IMR-90 (cell line): ENCODE data around the gene RPA3. TPM values are rescaled to one million over a fixed set of nuclear protein-coding genes. Genes with fewer than 3 reads are reported as not detected.

Experiments used
- ATAC-seq: fragments of 200-7000 bp; cut with Tn5 transposase; 2 replicates; pipeline ENCODE4 v1.9.1; 2020; ENCODE audit warnings: low read depth, mild to moderate bottlenecking, moderate library complexity
- BruUV-seq: library from RNA; stranded (reverse); fragments of 400-500 nt; replicated peaks from 2 replicates; lab custom pipeline; 2021; lab: Mats Ljungman, UMichigan
- CTCF ChIA-PET: fragments of 300-600 bp; formaldehyde crosslinking; extraction: SDS; loops from one replicate; lab custom pipeline; 2021; ENCODE audit warnings: antibody characterized with exemption; lab: Yijun Ruan, JAX
- POLR2A ChIA-PET: fragments of 300-600 bp; sonication (Branson Sonifier 250); formaldehyde crosslinking; loops from one replicate; lab custom pipeline; 2022; ENCODE audit warnings: antibody characterized with exemption; ENCODE audit not compliant: unreplicated experiment; lab: Charles Lee
- DNase-seq: peaks from one replicate; pipeline ENCODE4 v3.0.0; 2013
- H2AFZ ChIP-seq: replicated peaks from 2 replicates; pipeline ENCODE3; 2013; ENCODE audit warnings: low read length, mild to moderate bottlenecking; ENCODE audit not compliant: poor library complexity
- H2AK5ac ChIP-seq: 2 replicates; pipeline ENCODE4 v1.6.1; 2013; ENCODE audit warnings: low read depth, low read length, inconsistent platforms
- H2AK9ac ChIP-seq: replicated peaks from 2 replicates; pipeline ENCODE3; 2013; ENCODE audit warnings: mild to moderate bottlenecking, low read depth, low read length, moderate library complexity; ENCODE audit not compliant: poor library complexity
- H2BK120ac ChIP-seq: 2 replicates; pipeline ENCODE4 v1.6.1; 2013; ENCODE audit warnings: low read depth, low read length, inconsistent platforms
- H2BK15ac ChIP-seq: 3 replicates; pipeline ENCODE4 v1.6.1; 2013; ENCODE audit warnings: low read depth, low read length, inconsistent platforms
- H2BK20ac ChIP-seq: 2 replicates; pipeline ENCODE4 v1.6.1; 2013; ENCODE audit warnings: low read depth, mild to moderate bottlenecking, inconsistent platforms, low read length, moderate library complexity
- H2BK5ac ChIP-seq: 2 replicates; pipeline ENCODE4 v1.6.1; 2013; ENCODE audit warnings: mild to moderate bottlenecking, low read depth, low read length, inconsistent platforms; ENCODE audit not compliant: poor library complexity, severe bottlenecking
- H3K14ac ChIP-seq: replicated peaks from 2 replicates; pipeline ENCODE4 v1.6.1; 2013; ENCODE audit warnings: low read depth, low read length, inconsistent platforms
- H3K18ac ChIP-seq: 2 replicates; pipeline ENCODE4 v1.6.1; 2013; ENCODE audit warnings: low read depth, low read length, control low read depth
- H3K23ac ChIP-seq: 2 replicates; pipeline ENCODE4 v1.6.1; 2013; ENCODE audit warnings: low read depth, low read length, inconsistent platforms
- H3K27ac ChIP-seq: 2 replicates; pipeline ENCODE4 v1.5.1; 2013; ENCODE audit warnings: mild to moderate bottlenecking, control low read depth, low read length; ENCODE audit not compliant: insufficient read depth
- H3K27me3 ChIP-seq: 2 replicates; pipeline ENCODE4 v1.6.1; 2013; ENCODE audit warnings: low read length; ENCODE audit not compliant: control insufficient read depth, insufficient read depth
- H3K36me3 ChIP-seq: 2 replicates; pipeline ENCODE4 v1.6.1; 2013; ENCODE audit warnings: low read length, mixed read lengths; ENCODE audit not compliant: control insufficient read depth, insufficient read depth
- H3K4ac ChIP-seq: 2 replicates; pipeline ENCODE4 v1.6.1; 2013; ENCODE audit warnings: low read depth, low read length, inconsistent platforms
- H3K4me1 ChIP-seq: 2 replicates; pipeline ENCODE4 v1.6.1; 2013; ENCODE audit warnings: low read length, mixed read lengths; ENCODE audit not compliant: control insufficient read depth, insufficient read depth
- H3K4me2 ChIP-seq: 2 replicates; pipeline ENCODE4 v1.6.1; 2013; ENCODE audit warnings: low read depth, mild to moderate bottlenecking, control low read depth, low read length, moderate library complexity
- H3K4me3 ChIP-seq: 2 replicates; pipeline ENCODE4 v1.5.1; 2013; ENCODE audit warnings: low read depth, mild to moderate bottlenecking, control low read depth, low read length, moderate library complexity; ENCODE audit not compliant: insufficient read depth
- H3K56ac ChIP-seq: 2 replicates; pipeline ENCODE4 v1.6.1; 2013; ENCODE audit warnings: low read length, inconsistent platforms; ENCODE audit not compliant: insufficient read depth; ENCODE audit errors: extremely low read depth
- H3K79me1 ChIP-seq, 2 experiments: 2 replicates each; pipeline ENCODE4 v1.6.1; 2013; ENCODE audit warnings: low read length in 2 of 2, inconsistent platforms in 1 of 2, low read depth in 1 of 2
- H3K9ac ChIP-seq: 2 replicates; pipeline ENCODE4 v1.6.1; 2013; ENCODE audit warnings: low read depth, low read length, control low read depth
- H3K9me1 ChIP-seq: 2 replicates; pipeline ENCODE4 v1.6.1; 2013; ENCODE audit warnings: low read length, inconsistent platforms; ENCODE audit not compliant: insufficient read depth
- H3K9me3 ChIP-seq: 2 replicates; pipeline ENCODE4 v1.6.1; 2013; ENCODE audit warnings: low read length; ENCODE audit not compliant: control insufficient read depth, insufficient read depth
- H4K20me1 ChIP-seq: 2 replicates; pipeline ENCODE4 v1.6.1; 2013; ENCODE audit warnings: low read length, inconsistent platforms; ENCODE audit not compliant: insufficient read depth
- H4K5ac ChIP-seq: 2 replicates; pipeline ENCODE4 v1.6.1; 2013; ENCODE audit warnings: mild to moderate bottlenecking, low read depth, low read length, control low read depth
- H4K8ac ChIP-seq, 2 experiments: 2 replicates each; pipeline ENCODE4 v1.6.1; 2013; ENCODE audit warnings: low read depth in 2 of 2, low read length in 2 of 2, control low read depth in 1 of 2, inconsistent platforms in 1 of 2
- H4K91ac ChIP-seq: 2 replicates; pipeline ENCODE4 v1.6.1; 2013; ENCODE audit warnings: low read depth, low read length, inconsistent platforms; ENCODE audit not compliant: insufficient read depth
- BHLHE40 ChIP-seq: fragments of 150-350 bp; IDR thresholded peaks from 2 replicates; pipeline ENCODE4 v1.6.1; 2016; ENCODE audit warnings: mild to moderate bottlenecking, low read depth, low read length
- CEBPB ChIP-seq: IDR thresholded peaks from 2 replicates; pipeline ENCODE4 v1.6.1; 2012; ENCODE audit warnings: low read depth, low read length, improper control_type of control experiment
- CHD1 ChIP-seq: IDR thresholded peaks from 2 replicates; pipeline ENCODE4 v1.6.1; 2012; ENCODE audit warnings: low read depth, low read length, improper control_type of control experiment
- CTCF ChIP-seq: conservative IDR thresholded peaks from 2 replicates; pipeline ENCODE4 v1.5.1; 2012; ENCODE audit warnings: mild to moderate bottlenecking, low read depth, low read length, improper control_type of control experiment
- ELK1 ChIP-seq: fragments of 150-350 bp; IDR thresholded peaks from 2 replicates; pipeline ENCODE4 v1.6.1; 2016; ENCODE audit warnings: low read depth, mild to moderate bottlenecking, low read length, moderate library complexity, borderline replicate concordance
- FOS ChIP-seq: fragments of 150-350 bp; IDR thresholded peaks from 2 replicates; pipeline ENCODE4 v1.6.1; 2016; ENCODE audit warnings: low read depth, low read length
- MAFK ChIP-seq: IDR thresholded peaks from 2 replicates; pipeline ENCODE4 v1.6.1; 2012; ENCODE audit warnings: low read depth, low read length, improper control_type of control experiment
- MAZ ChIP-seq: IDR thresholded peaks from 2 replicates; pipeline ENCODE4 v1.6.1; 2012; ENCODE audit warnings: low read depth, mild to moderate bottlenecking, low read length, improper control_type of control experiment, moderate library complexity, borderline replicate concordance
- MXI1 ChIP-seq: IDR thresholded peaks from 2 replicates; pipeline ENCODE4 v1.6.1; 2012; ENCODE audit warnings: low read depth, mild to moderate bottlenecking, low read length, moderate library complexity, borderline replicate concordance
- NFE2L2 ChIP-seq: fragments of 150-350 bp; IDR thresholded peaks from 2 replicates; pipeline ENCODE4 v1.6.1; 2016; ENCODE audit warnings: low read depth, mild to moderate bottlenecking, low read length
- POLR2A ChIP-seq: IDR thresholded peaks from 2 replicates; pipeline ENCODE4 v1.6.1; 2012; ENCODE audit warnings: mild to moderate bottlenecking, low read depth, low read length
- RAD21 ChIP-seq: IDR thresholded peaks from 2 replicates; pipeline ENCODE4 v1.6.1; 2012; ENCODE audit warnings: low read length, improper control_type of control experiment
- RCOR1 ChIP-seq: IDR thresholded peaks from 2 replicates; pipeline ENCODE4 v1.6.1; 2012; ENCODE audit warnings: mild to moderate bottlenecking, low read length, improper control_type of control experiment; ENCODE audit not compliant: insufficient replicate concordance
- RFX5 ChIP-seq: IDR thresholded peaks from 2 replicates; pipeline ENCODE4 v1.8.0; 2012; ENCODE audit warnings: low read depth, mild to moderate bottlenecking, low read length, moderate library complexity
- SMC3 ChIP-seq: fragments of 150-350 bp; IDR thresholded peaks from 2 replicates; pipeline ENCODE4 v1.6.1; 2016; ENCODE audit warnings: low read depth, mild to moderate bottlenecking, antibody characterized with exemption, low read length, moderate library complexity
- USF2 ChIP-seq: fragments of 150-350 bp; IDR thresholded peaks from 2 replicates; pipeline ENCODE4 v1.6.1; 2017; ENCODE audit warnings: mild to moderate bottlenecking, antibody characterized with exemption, low read length, low read depth
- WGBS, 2 experiments: methylation state at CpG; one replicate each; pipeline versions ENCODE4 v1.1.5 to v1.1.7; 2013; ENCODE audit warnings: missing lambda C conversion rate in 2 of 2; ENCODE audit not compliant: insufficient read length in 1 of 2; ENCODE audit errors: extremely low coverage in 2 of 2; 5-methylcytosine and 5-hydroxymethylcytosine counted together
- dilution Hi-C: fragments of 300-500 bp; cut with HindIII; formaldehyde crosslinking; loops from one replicate; pipeline ENCODE4 v1.14.3; 2018; ENCODE audit warnings: low sequenced_read_pairs; ENCODE audit not compliant: unreplicated experiment
- in situ Hi-C: fragments of 300-500 bp; cut with MboI; formaldehyde crosslinking; loops from 3 replicates; pipeline ENCODE4 v1.14.3; 2019; ENCODE audit warnings: low sequenced_read_pairs, inconsistent platforms, mixed read lengths
- intact Hi-C: fragments of 100-400 bp; cut with micrococcal nuclease; formaldehyde crosslinking; loops from 2 replicates; pipeline ENCODE4 v1.10.0; 2022
- polyA plus RNA-seq, 3 experiments: library from polyadenylated mRNA; depleted of rRNA; stranded (reverse); fragments of >200 nt; gene quantifications; 2 replicates each; pipeline ENCODE4 v1.2.3, GENCODE V29; 2012; ENCODE audit warnings: low replicate concordance in 1 of 3
- total RNA-seq: library from RNA; depleted of rRNA; stranded (reverse); fragments of >200 nt; gene quantifications from 2 replicates; pipeline ENCODE4 v1.2.3, GENCODE V29; 2012

Gene RPA3
- total and polyA plus RNA-seq, 2 of the 4 experiments (the other 2 are of a cell fraction), result 12.7 to 21.1 TPM

- H3K27ac ChIP-seq, result no peak overlapping the region
- in situ Hi-C loops, result no loop called here
- no peak overlapping the region for H3K56ac ChIP-seq
- no peaks in the 10 kb centered on the region for H3K9me3 ChIP-seq
- no peak for DNase-seq
- no TSS peak for BruUV-seq
- no peak overlapping the region for H2AK9ac ChIP-seq
- intact Hi-C loops, result no loop called here
- CTCF ChIA-PET, result no interaction called here
- H3K36me3 ChIP-seq, result no peaks in the 10 kb centered on the region
- no peak overlapping the region for H2BK5ac ChIP-seq
- H4K91ac ChIP-seq, result no peak overlapping the region
- no peak overlapping the region for H2BK120ac ChIP-seq
- no peak overlapping the region for H3K14ac ChIP-seq
- H4K5ac ChIP-seq, result no peak overlapping the region
- H3K27me3 ChIP-seq, result no peaks in the 10 kb centered on the region
- H2AFZ ChIP-seq, result no peak overlapping the region
- no peak overlapping the region for H2BK15ac ChIP-seq
- no peak overlapping the region for H4K8ac ChIP-seq
- no peak overlapping the region for H3K4me2 ChIP-seq
- H3K79me1 ChIP-seq, result peaks cover 0 to 2% of the 10 kb centered on the region in 2 experiments; a peak in 1 of 4 replicates
- WGBS, 2 experiments, result no CpG with 5 or more reads among the region's 2 CpGs
- no peaks in the 10 kb centered on the region; the same call in 1 of the 2 replicates for H3K9me1 ChIP-seq
- no peak overlapping the region for H3K23ac ChIP-seq
- no peak overlapping the region for H2AK5ac ChIP-seq
- no peak overlapping the region for H3K18ac ChIP-seq
- POLR2A ChIA-PET, result no interaction called here
- no peak overlapping the region for H3K4me3 ChIP-seq
- H3K4me1 ChIP-seq, result no peaks in the 10 kb centered on the region
- H3K4ac ChIP-seq, result no peak overlapping the region
- ATAC-seq, result no peak
- TF ChIP-seq BHLHE40 (no peak), CTCF (no peak), FOS (no peak), MAFK (no peak), RCOR1 (no peak), RAD21 (no peak), SMC3 (no peak), MXI1 (no peak), CEBPB (no peak), RFX5 (no peak), CHD1 (no peak), NFE2L2 (no peak), MAZ (no peak), ELK1 (no peak), POLR2A (no peak), USF2 (no peak)
- no peak overlapping the region for H2BK20ac ChIP-seq
- no peak overlapping the region for H3K9ac ChIP-seq
- no peaks in the 10 kb centered on the region for H4K20me1 ChIP-seq
- dilution Hi-C loops, result no loop called here
These were observed 11.2 kb downstream of the RPA3 start for GRCh38 chr7:7707246-7707645.
